GM12878 (cell line): ENCODE measurements around the gene ADAMTS16. TPM values are rescaled to one million over a fixed set of nuclear protein-coding genes. Genes with fewer than 3 reads are reported as not detected.

ENCODE experiments used
- ATAC-seq: fragments of 200-7000 bp; cut with Tn5 transposase; 3 replicates; pipeline ENCODE4 v1.9.1; 2020; ENCODE audit warnings: mild to moderate bottlenecking, moderate library complexity
- BruUV-seq: library from RNA; stranded (reverse); fragments of 400-500 nt; replicated peaks from 2 replicates; lab custom pipeline; 2021; lab: Mats Ljungman, UMichigan
- CTCF ChIA-PET: fragments of 300-600 bp; sonication (Branson Sonifier 250); formaldehyde crosslinking; extraction: SDS; loops from one replicate; lab custom pipeline; 2021; ENCODE audit warnings: inconsistent platforms; lab: Yijun Ruan, JAX
- POLR2A ChIA-PET: fragments of 350-600 bp; formaldehyde crosslinking; extraction: SDS; loops from one replicate; lab custom pipeline; 2021; ENCODE audit warnings: inconsistent platforms; lab: Charles Lee
- RAD21 ChIA-PET: fragments of 300-600 bp; sonication (Branson Sonifier 250); formaldehyde crosslinking; loops from one replicate; lab custom pipeline; 2023; ENCODE audit warnings: antibody characterized with exemption; ENCODE audit not compliant: unreplicated experiment; lab: Charles Lee
- SMC1A ChIA-PET: fragments of 300-600 bp; sonication (Branson Sonifier 250); formaldehyde crosslinking; loops from one replicate; lab custom pipeline; 2023; ENCODE audit not compliant: unreplicated experiment, uncharacterized antibody; lab: Charles Lee
- DNase-seq: peaks from one replicate; pipeline ENCODE4 v3.0.0-alpha.2; 2011; ENCODE audit warnings: low read depth, low spot score
- FAIRE-seq: peaks from 3 replicates; lab custom pipeline; 2011; peaks lifted over from hg19 to GRCh38; lab: Jason Lieb, UNC
- H2AFZ ChIP-seq: 2 replicates; pipeline ENCODE4 v1.6.0; 2011; ENCODE audit warnings: low read depth, low read length, control low read depth; ENCODE audit not compliant: control insufficient read depth
- H3K27ac ChIP-seq: 2 replicates; pipeline ENCODE4 v1.5.1; 2011; ENCODE audit warnings: control low read depth; ENCODE audit not compliant: control insufficient read depth, insufficient read depth
- H3K27me3 ChIP-seq, 2 experiments: replicated peaks in 1 of 2; 2 replicates each; pipeline versions ENCODE4 v1.6.0 to v1.6.1; 2011; ENCODE audit warnings: low read length in 1 of 2; ENCODE audit not compliant: control insufficient read depth in 2 of 2, insufficient read depth in 2 of 2
- H3K36me3 ChIP-seq, 2 experiments: 2 replicates each; pipeline ENCODE4 v1.5.1; 2011; ENCODE audit warnings: low read length in 1 of 2; ENCODE audit not compliant: control insufficient read depth in 2 of 2, insufficient read depth in 2 of 2
- H3K4me1 ChIP-seq: 2 replicates; pipeline ENCODE4 v1.6.1; 2011; ENCODE audit warnings: mild to moderate bottlenecking, low read length, moderate library complexity, mixed read lengths; ENCODE audit not compliant: control insufficient read depth, insufficient read depth
- H3K4me2 ChIP-seq: 2 replicates; pipeline ENCODE4 v1.6.0; 2011; ENCODE audit warnings: control low read depth; ENCODE audit not compliant: control insufficient read depth, insufficient read depth
- H3K4me3 ChIP-seq: fragments of 200-600 bp; sonication (generic); 2 replicates; pipeline ENCODE4 v1.5.1; 2016
- H3K79me2 ChIP-seq: 2 replicates; pipeline ENCODE4 v1.6.0; 2011; ENCODE audit warnings: low read length; ENCODE audit not compliant: control insufficient read depth, insufficient read depth
- H3K9ac ChIP-seq: 2 replicates; pipeline ENCODE4 v1.8.0; 2011; ENCODE audit warnings: low read length, control low read depth, mixed read lengths; ENCODE audit not compliant: control insufficient read depth, insufficient read depth
- H3K9me3 ChIP-seq: replicated peaks from 3 replicates; pipeline ENCODE4 v1.5.1; 2011; ENCODE audit warnings: mild to moderate bottlenecking, low read length; ENCODE audit not compliant: control insufficient read depth, insufficient read depth
- H4K20me1 ChIP-seq: 2 replicates; pipeline ENCODE4 v1.6.0; 2011; ENCODE audit not compliant: control insufficient read depth, insufficient read depth
- BRCA1 ChIP-seq: IDR thresholded peaks from 2 replicates; pipeline ENCODE4 v1.6.1; 2011; ENCODE audit warnings: low read depth, low read length, improper control_type of control experiment
- CHD2 ChIP-seq: IDR thresholded peaks from 2 replicates; pipeline ENCODE4 v1.6.1; 2011; ENCODE audit warnings: low read depth, low read length, improper control_type of control experiment, borderline replicate concordance
- DPF2 ChIP-seq: fragments of 450-650 bp; IDR thresholded peaks from 2 replicates; pipeline ENCODE4 v1.6.1; 2017; ENCODE audit warnings: mild to moderate bottlenecking
- IRF4 ChIP-seq: IDR thresholded peaks from 2 replicates; pipeline ENCODE4 v1.6.1; 2011; ENCODE audit warnings: low read depth, low read length
- REST ChIP-seq: IDR thresholded peaks from 2 replicates; pipeline ENCODE4 v1.6.1; 2012; ENCODE audit warnings: mild to moderate bottlenecking, low read depth, low read length
- RFX5 ChIP-seq: IDR thresholded peaks from 2 replicates; pipeline ENCODE4 v1.6.1; 2011; ENCODE audit warnings: low read depth, low read length, improper control_type of control experiment
- SKIL ChIP-seq: fragments of 450-650 bp; IDR thresholded peaks from 2 replicates; pipeline ENCODE4 v1.6.1; 2017; ENCODE audit warnings: mild to moderate bottlenecking, low read depth, inconsistent platforms; ENCODE audit not compliant: poor library complexity, severe bottlenecking
- SMC3 ChIP-seq: IDR thresholded peaks from 2 replicates; pipeline ENCODE4 v1.6.1; 2011; ENCODE audit warnings: low read length, improper control_type of control experiment, borderline replicate concordance
- TAF1 ChIP-seq: IDR thresholded peaks from 2 replicates; pipeline ENCODE4 v1.6.1; 2011; ENCODE audit warnings: mild to moderate bottlenecking, low read depth, low read length, borderline replicate concordance
- TCF12 ChIP-seq: IDR thresholded peaks from 2 replicates; pipeline ENCODE4 v1.6.1; 2011; ENCODE audit warnings: low read depth, mild to moderate bottlenecking, low read length
- ZBTB11 ChIP-seq: fragments of 450-650 bp; formaldehyde crosslinking; IDR thresholded peaks from 2 replicates; pipeline ENCODE4 v1.5.0; 2022; ENCODE audit warnings: mild to moderate bottlenecking, missing genetic modification characterization
- ZBTB33 ChIP-seq: fragments of 450-650 bp; IDR thresholded peaks from 2 replicates; pipeline ENCODE4 v1.6.1; 2017; ENCODE audit warnings: mild to moderate bottlenecking
- ZZZ3 ChIP-seq: IDR thresholded peaks from 2 replicates; pipeline ENCODE4 v1.6.1; 2011; ENCODE audit warnings: low read depth; ENCODE audit not compliant: control insufficient read depth, insufficient read length
- WGBS: methylation state at CpG from one replicate; pipeline ENCODE4 v1.1.6; 2016; ENCODE audit warnings: low lambda C conversion rate; ENCODE audit not compliant: insufficient replicate concordance, insufficient coverage; ENCODE audit errors: missing lambda C conversion rate; 5-methylcytosine and 5-hydroxymethylcytosine counted together
- in situ Hi-C: fragments of 300-500 bp; cut with MboI; formaldehyde crosslinking; loops from 9 replicates; pipeline ENCODE4 v1.14.3; 2018; ENCODE audit warnings: mixed read lengths
- intact Hi-C: fragments of 100-400 bp; cut with micrococcal nuclease; formaldehyde crosslinking; loops from one replicate; pipeline ENCODE4 v1.14.2; 2022; ENCODE audit not compliant: unreplicated experiment
- polyA plus RNA-seq, 11 experiments: library from polyadenylated mRNA; depleted of rRNA in 4 of 11; unstranded in 6 of 11; stranded (reverse) in 5 of 11; fragments of >200 nt; fragmentation: Nextera tagmentation in 4 of 11; fragmentation: Illumina TruSeq in 1 of 11; extraction: Ambion mirVana in 4 of 11; extraction: Trizol in 1 of 11; gene quantifications; 1 replicate in 1 of 11; 2 replicates in 10 of 11; pipeline versions ENCODE4 v1.2.1 to v1.2.3, GENCODE V29; 2011 to 2016; ENCODE audit warnings: inconsistent platforms in 2 of 11, missing spikeins in 2 of 11, low read depth in 1 of 11
- total RNA-seq, 4 experiments: library from RNA; depleted of rRNA in 3 of 4; stranded (reverse); fragments of >200 nt in 3 of 4; fragmentation: Illumina TruSeq in 1 of 4; extraction: Trizol in 1 of 4; gene quantifications; 2 replicates each; pipeline versions ENCODE4 v1.2.1 to v1.2.3, GENCODE V29; 2013 to 2021

The ADAMTS16 gene
- total and polyA plus RNA-seq, 10 of the 15 experiments (the other 5 are each of a cell fraction or from before 2014, with no cell fraction given): 0.04 TPM; not detected in 9

GRCh38 chr5:5192681-5193080, 52.6 kb downstream of the ADAMTS16 start:
- no peak overlapping the region for H3K4me2 ChIP-seq
- WGBS: 47% methylated on average over 2 of the region's 2 CpGs
- no peak overlapping the region for H3K4me3 ChIP-seq
- DNase-seq (no peak), ATAC-seq (no peak), FAIRE-seq (no peak)
- H3K27ac ChIP-seq: no peak overlapping the region
- H3K27me3 ChIP-seq: no peaks in the 10 kb centered on the region
- H3K9ac ChIP-seq: no peak overlapping the region
- no peaks in the 10 kb centered on the region for H3K4me1 ChIP-seq
- in situ Hi-C loops: no loop called here
- POLR2A ChIA-PET: no interaction called here
- H3K36me3 ChIP-seq: no peaks in the 10 kb centered on the region
- no peaks in the 10 kb centered on the region for H4K20me1 ChIP-seq
- no peaks in the 10 kb centered on the region for H3K79me2 ChIP-seq
- no peaks in the 10 kb centered on the region; the same call in 2 of the 3 replicates for H3K9me3 ChIP-seq
- RAD21 ChIA-PET: no interaction called here
- CTCF ChIA-PET: no interaction called here
- SMC1A ChIA-PET: interaction anchor here (1.0 kb wide), 1 partner anchor 62 kb away, joined by 3 read pairs; no protein-coding TSS in a partner anchor
- BruUV-seq: no TSS peak
- intact Hi-C loops: no loop called here
- no peak overlapping the region for H2AFZ ChIP-seq
- TF ChIP-seq BRCA1 (no peak), SMC3 (no peak), ZBTB33 (no peak), DPF2 (no peak), REST (no peak), IRF4 (no peak), CHD2 (no peak), TAF1 (no peak), RFX5 (no peak), ZZZ3 (no peak), ZBTB11 (CRISPR knock-in tag) (no peak), SKIL (no peak), TCF12 (no peak)
